NCI-H2107 treated with DMSO at 0.1 percent for 48 hours (cell line): Measurements from ENCODE around the gene OR1J2.

Experiments used
- DNase-seq: peaks from one replicate; lab custom pipeline; 2025; ENCODE audit not compliant: unreplicated experiment; lab: John Stamatoyannopoulos, UW

OR1J2 gene

DNA sequence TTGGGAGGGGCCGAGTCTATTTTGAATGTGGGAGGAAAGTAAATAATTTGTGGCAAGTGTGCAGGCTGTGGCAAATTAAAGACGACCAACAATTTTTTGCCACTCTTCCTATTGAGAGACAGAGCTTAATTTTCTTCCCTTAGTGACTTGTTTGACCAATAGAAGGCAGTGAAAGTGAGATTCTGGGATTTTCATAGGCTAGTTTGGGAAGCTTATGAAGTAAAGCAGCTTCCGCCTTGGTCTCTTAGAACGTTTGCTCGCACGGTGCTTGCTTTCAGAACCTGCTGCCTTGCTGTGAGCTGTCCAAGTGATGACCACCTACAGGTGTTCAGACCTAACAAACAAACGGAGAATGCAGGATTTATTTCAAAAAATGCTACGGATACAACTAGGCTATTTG lies 35.6 kb downstream of the OR1J2 start:
- no peak for DNase-seq

DNA sequence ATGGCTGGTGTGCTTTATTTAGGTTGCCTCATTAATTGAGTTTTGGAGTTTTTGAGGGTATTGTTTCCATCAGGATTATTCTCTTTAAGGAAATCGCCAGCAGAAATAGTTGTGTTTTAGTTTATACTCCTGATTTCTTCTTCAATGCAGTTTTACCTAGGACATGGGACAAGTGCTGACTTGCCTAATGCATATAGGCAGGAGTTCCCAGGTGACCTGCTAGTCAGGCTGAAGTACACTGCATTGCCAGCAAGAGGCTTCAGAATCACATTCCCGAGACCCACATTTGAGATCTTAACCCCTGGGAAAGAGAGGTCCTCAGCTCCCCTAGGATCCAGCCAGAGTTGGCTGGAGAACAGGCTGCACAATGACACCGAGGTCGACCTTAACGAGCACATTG lies 40.8 kb downstream of the OR1J2 start:
- DNase-seq: no peak

DNA sequence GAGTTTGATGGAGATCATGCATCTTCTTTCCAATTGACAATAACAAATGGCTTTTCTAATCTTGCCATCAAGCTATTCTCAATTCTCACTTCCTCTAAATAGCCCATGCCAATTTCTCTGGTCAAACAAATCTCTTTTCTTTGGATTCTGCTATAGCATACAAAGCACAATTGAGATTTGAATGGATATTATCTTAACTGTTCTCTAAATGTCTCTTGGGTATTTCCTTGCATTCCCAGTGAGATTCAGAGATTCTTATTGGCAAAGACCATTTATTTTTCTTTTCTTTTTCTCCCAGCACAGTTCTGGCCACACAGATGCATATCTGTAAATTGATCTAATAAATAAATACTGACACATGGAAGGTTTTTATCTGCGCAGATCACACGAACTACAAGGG lies 42.2 kb downstream of the OR1J2 start, which contains the start of gene OR1N2:
TSS of gene OR1N2 (plus strand) at position 301 of the 400 bp plus-strand sequence. CDS start 100 bp downstream, outside the sequence.
- DNase-seq: no peak
